HUES48 (cell line): ENCODE results near the gene ITSN2.

ENCODE experiments used
- H3K27ac ChIP-seq: one replicate; pipeline ENCODE4 v1.7.0; 2013; ENCODE audit warnings: low read depth, low read length, inconsistent platforms
- H3K27me3 ChIP-seq: 2 replicates; pipeline ENCODE4 v1.6.1; 2013; ENCODE audit warnings: mild to moderate bottlenecking, low read length; ENCODE audit not compliant: control insufficient read depth, insufficient read depth
- H3K36me3 ChIP-seq: 2 replicates; pipeline ENCODE4 v1.6.1; 2013; ENCODE audit warnings: low read length; ENCODE audit not compliant: control insufficient read depth, insufficient read depth
- H3K4me1 ChIP-seq: 2 replicates; pipeline ENCODE4 v1.6.1; 2013; ENCODE audit warnings: mild to moderate bottlenecking, low read length; ENCODE audit not compliant: control insufficient read depth, insufficient read depth
- H3K4me3 ChIP-seq: 2 replicates; pipeline ENCODE4 v1.5.1; 2013; ENCODE audit warnings: mild to moderate bottlenecking, low read depth, low read length
- H3K9ac ChIP-seq: 2 replicates; pipeline ENCODE4 v1.6.1; 2013; ENCODE audit warnings: mild to moderate bottlenecking, low read depth, low read length, moderate library complexity
- H3K9me3 ChIP-seq: 2 replicates; pipeline ENCODE4 v1.6.1; 2013; ENCODE audit warnings: low read length; ENCODE audit not compliant: control insufficient read depth, insufficient read depth

ITSN2 gene

GRCh38 chr2:24238158-24238557, 122.2 kb downstream of the ITSN2 start:
- H3K4me1 ChIP-seq = 0 out of 2 replicates have a peak, but pooled peaks cover 4% of the 10 kb centered on the region
- no peak overlapping the region for H3K9ac ChIP-seq
- no peaks in the 10 kb centered on the region for H3K36me3 ChIP-seq
- H3K4me3 ChIP-seq = no peak overlapping the region
- H3K27ac ChIP-seq = no peak overlapping the region
- H3K27me3 ChIP-seq = no peaks in the 10 kb centered on the region
- H3K9me3 ChIP-seq = no peaks in the 10 kb centered on the region

- Histone ChIP-seq H3K4me3 (no peak overlapping the region), H3K36me3 (no peaks in the 10 kb centered on the region), H3K27me3 (no peaks in the 10 kb centered on the region), H3K9me3 (no peaks in the 10 kb centered on the region), H3K4me1 (0 out of 2 replicates have a peak, but pooled peaks cover 4% of the 10 kb centered on the region), H3K27ac (no peak overlapping the region), H3K9ac (no peak overlapping the region)
Observed at GRCh38 chr2:24237313-24237712, 123.0 kb downstream of the ITSN2 start.

- Histone ChIP-seq H3K4me1 (no peaks in the 10 kb centered on the region), H3K4me3 (no peak overlapping the region), H3K27me3 (no peaks in the 10 kb centered on the region), H3K9ac (no peak overlapping the region), H3K9me3 (no peaks in the 10 kb centered on the region), H3K27ac (no peak overlapping the region), H3K36me3 (no peaks in the 10 kb centered on the region)
Observed at GRCh38 chr2:24233321-24233720, 127.0 kb downstream of the ITSN2 start.

GRCh38 chr2:24231461-24231881, 128.9 kb downstream of the ITSN2 start:
- H3K36me3 ChIP-seq = no peaks in the 10 kb centered on the region
- H3K27ac ChIP-seq = no peak overlapping the region
- no peaks in the 10 kb centered on the region for H3K9me3 ChIP-seq
- no peaks in the 10 kb centered on the region for H3K4me1 ChIP-seq
- H3K27me3 ChIP-seq = no peaks in the 10 kb centered on the region
- H3K4me3 ChIP-seq = no peak overlapping the region
- H3K9ac ChIP-seq = no peak overlapping the region

- no peak overlapping the region for H3K4me3 ChIP-seq
- no peak overlapping the region for H3K9ac ChIP-seq
- H3K4me1 ChIP-seq = no peaks in the 10 kb centered on the region
- H3K9me3 ChIP-seq = no peaks in the 10 kb centered on the region
- no peaks in the 10 kb centered on the region for H3K36me3 ChIP-seq
- no peaks in the 10 kb centered on the region for H3K27me3 ChIP-seq
- no peak overlapping the region for H3K27ac ChIP-seq
Observed at GRCh38 chr2:24228470-24228869, 131.9 kb downstream of the ITSN2 start.

- Histone ChIP-seq H3K4me3 (no peak overlapping the region), H3K36me3 (no peaks in the 10 kb centered on the region), H3K27me3 (no peaks in the 10 kb centered on the region), H3K4me1 (no peaks in the 10 kb centered on the region), H3K9ac (no peak overlapping the region), H3K27ac (no peak overlapping the region), H3K9me3 (no peaks in the 10 kb centered on the region)
Observed at GRCh38 chr2:24225499-24226242, 134.7 kb downstream of the ITSN2 start.

GRCh38 chr2:24222946-24223345, 137.4 kb downstream of the ITSN2 start:
- no peak overlapping the region for H3K4me3 ChIP-seq
- H3K4me1 ChIP-seq = no peaks in the 10 kb centered on the region
- H3K9me3 ChIP-seq = no peaks in the 10 kb centered on the region
- no peak overlapping the region for H3K9ac ChIP-seq
- no peak overlapping the region for H3K27ac ChIP-seq
- H3K27me3 ChIP-seq = no peaks in the 10 kb centered on the region
- H3K36me3 ChIP-seq = no peaks in the 10 kb centered on the region

GRCh38 chr2:24221343-24222050, 138.8 kb downstream of the ITSN2 start:
- Histone ChIP-seq H3K4me1 (no peaks in the 10 kb centered on the region), H3K4me3 (no peak overlapping the region), H3K36me3 (0 out of 2 replicates have a peak, but pooled peaks cover 2% of the 10 kb centered on the region), H3K27me3 (no peaks in the 10 kb centered on the region), H3K9me3 (no peaks in the 10 kb centered on the region), H3K27ac (no peak overlapping the region), H3K9ac (no peak overlapping the region)

GRCh38 chr2:24220554-24221291, 139.6 kb downstream of the ITSN2 start:
- no peaks in the 10 kb centered on the region for H3K4me1 ChIP-seq
- H3K9ac ChIP-seq = no peak overlapping the region
- no peaks in the 10 kb centered on the region for H3K27me3 ChIP-seq
- no peaks in the 10 kb centered on the region for H3K9me3 ChIP-seq
- H3K4me3 ChIP-seq = no peak overlapping the region
- 0 out of 2 replicates have a peak, but pooled peaks cover 2% of the 10 kb centered on the region for H3K36me3 ChIP-seq
- H3K27ac ChIP-seq = no peak overlapping the region

- Histone ChIP-seq H3K4me1 (no peaks in the 10 kb centered on the region), H3K9ac (no peak overlapping the region), H3K27me3 (no peaks in the 10 kb centered on the region), H3K27ac (no peak overlapping the region), H3K36me3 (0 out of 2 replicates have a peak, but pooled peaks cover 2% of the 10 kb centered on the region), H3K9me3 (no peaks in the 10 kb centered on the region), H3K4me3 (no peak overlapping the region)
Observed at GRCh38 chr2:24214880-24215279, 145.5 kb downstream of the ITSN2 start.

GRCh38 chr2:24211408-24211807, 148.9 kb downstream of the ITSN2 start:
- Histone ChIP-seq H3K4me3 (no peak overlapping the region), H3K36me3 (no peaks in the 10 kb centered on the region), H3K27me3 (no peaks in the 10 kb centered on the region), H3K4me1 (no peaks in the 10 kb centered on the region), H3K9me3 (no peaks in the 10 kb centered on the region), H3K27ac (no peak overlapping the region), H3K9ac (no peak overlapping the region)
